ENCODE results near the gene PPP1R37.

PPP1R37 gene

DNA sequence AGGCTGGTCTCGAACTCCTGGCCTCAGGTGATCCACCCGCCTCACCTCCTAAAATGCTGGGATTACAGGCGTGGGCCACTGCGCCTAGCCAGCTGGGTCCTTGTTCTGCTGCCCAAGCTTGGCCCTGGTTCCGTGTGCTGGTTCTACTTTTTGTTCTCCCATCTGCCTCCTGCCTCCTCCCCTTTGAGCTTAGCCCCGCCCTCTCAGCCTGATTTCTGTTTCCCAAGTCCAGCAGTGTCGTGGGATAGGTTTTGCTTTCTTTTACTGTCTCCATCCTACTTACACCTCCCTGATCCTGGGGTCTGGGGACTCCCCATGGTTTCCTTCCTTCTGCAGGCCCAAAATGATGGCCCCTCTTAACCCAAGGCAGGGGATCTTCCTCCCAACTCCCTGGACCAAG, 88.0 kb downstream of the PPP1R37 start:
- CTCF ChIA-PET = interaction anchor here (0.6 kb wide), 1 partner anchor 316 kb away, joined by 4 read pairs; no protein-coding TSS in a partner anchor
- TF ChIP-seq, protein P1, sequence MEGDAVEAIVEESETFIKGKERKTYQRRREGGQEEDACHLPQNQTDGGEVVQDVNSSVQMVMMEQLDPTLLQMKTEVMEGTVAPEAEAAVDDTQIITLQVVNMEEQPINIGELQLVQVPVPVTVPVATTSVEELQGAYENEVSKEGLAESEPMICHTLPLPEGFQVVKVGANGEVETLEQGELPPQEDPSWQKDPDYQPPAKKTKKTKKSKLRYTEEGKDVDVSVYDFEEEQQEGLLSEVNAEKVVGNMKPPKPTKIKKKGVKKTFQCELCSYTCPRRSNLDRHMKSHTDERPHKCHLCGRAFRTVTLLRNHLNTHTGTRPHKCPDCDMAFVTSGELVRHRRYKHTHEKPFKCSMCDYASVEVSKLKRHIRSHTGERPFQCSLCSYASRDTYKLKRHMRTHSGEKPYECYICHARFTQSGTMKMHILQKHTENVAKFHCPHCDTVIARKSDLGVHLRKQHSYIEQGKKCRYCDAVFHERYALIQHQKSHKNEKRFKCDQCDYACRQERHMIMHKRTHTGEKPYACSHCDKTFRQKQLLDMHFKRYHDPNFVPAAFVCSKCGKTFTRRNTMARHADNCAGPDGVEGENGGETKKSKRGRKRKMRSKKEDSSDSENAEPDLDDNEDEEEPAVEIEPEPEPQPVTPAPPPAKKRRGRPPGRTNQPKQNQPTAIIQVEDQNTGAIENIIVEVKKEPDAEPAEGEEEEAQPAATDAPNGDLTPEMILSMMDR (conservative IDR thresholded peaks at IDR 0.05; ENCODE audit: low read depth) = no peak
- peak overlapping the region; percentile 93 for H3K27ac ChIP-seq

DNA sequence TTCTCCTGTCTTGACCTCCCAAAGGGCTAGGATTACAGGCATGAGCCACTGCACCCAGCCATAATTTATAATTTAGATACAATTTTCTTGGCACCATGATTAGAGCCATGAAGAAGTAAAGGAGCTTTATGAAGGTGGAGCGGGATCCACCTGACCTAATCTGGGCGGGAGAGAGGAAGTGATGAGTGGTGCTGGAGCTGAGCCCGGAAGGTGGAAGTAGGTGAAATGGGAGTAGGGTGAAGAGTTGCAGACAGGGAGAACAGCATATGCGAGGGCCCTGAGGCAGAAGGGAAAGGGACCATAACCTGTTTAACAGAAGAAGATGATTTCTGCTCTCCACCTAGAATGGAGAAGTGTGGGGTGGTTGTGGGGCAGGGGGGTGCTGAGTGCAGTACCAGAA, 89.8 kb downstream of the PPP1R37 start:
- no peak for DNase-seq (ENCODE audit: low spot score)
- TF ChIP-seq, protein P1 (conservative IDR thresholded peaks at IDR 0.05; ENCODE audit: low read depth) = no peak
- H3K27ac ChIP-seq = peak overlapping the region; percentile 1; the same call in 1 of the 2 replicates
- ChIA-PET CTCF (interaction anchor here (0.5 kb wide), 1 partner anchor 8 kb away, joined by 3 read pairs; no protein-coding TSS in a partner anchor), POLR2A (ENCODE audit: low non-redundant PET) (no interaction called here)

More for the DNA sequence above, 88.0 kb downstream of the PPP1R37 start:
- POLR2A ChIA-PET (ENCODE audit: low non-redundant PET) = no interaction called here
- DNase-seq (ENCODE audit: low spot score) = no peak

DNA sequence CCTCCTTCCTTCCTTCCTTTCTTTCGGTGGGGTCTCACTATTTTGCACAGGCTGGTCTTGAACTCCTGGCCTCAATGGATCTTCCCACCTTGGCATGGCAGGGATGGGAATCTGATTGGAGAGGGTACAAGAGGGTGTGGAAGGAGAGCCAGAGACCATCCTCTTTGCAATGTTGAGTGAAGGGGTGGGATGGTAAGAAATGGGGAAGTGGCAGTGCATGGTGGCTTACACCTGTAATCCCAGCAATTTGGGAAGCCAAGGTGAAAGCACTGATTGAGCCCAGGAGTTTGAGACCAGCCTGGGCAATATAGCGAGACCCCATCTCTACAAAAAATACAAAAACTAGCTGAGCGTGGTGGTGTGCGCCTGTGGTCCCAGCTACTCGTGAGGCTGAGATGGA, 91.1 kb downstream of the PPP1R37 start:
- DNase-seq (ENCODE audit: low spot score) = no peak
- CTCF ChIA-PET = no interaction called here
- no peak overlapping the region for H3K27ac ChIP-seq
- POLR2A ChIA-PET (ENCODE audit: low non-redundant PET) = no interaction called here
- TF ChIP-seq, protein P1 (conservative IDR thresholded peaks at IDR 0.05; ENCODE audit: low read depth) = no peak

DNA sequence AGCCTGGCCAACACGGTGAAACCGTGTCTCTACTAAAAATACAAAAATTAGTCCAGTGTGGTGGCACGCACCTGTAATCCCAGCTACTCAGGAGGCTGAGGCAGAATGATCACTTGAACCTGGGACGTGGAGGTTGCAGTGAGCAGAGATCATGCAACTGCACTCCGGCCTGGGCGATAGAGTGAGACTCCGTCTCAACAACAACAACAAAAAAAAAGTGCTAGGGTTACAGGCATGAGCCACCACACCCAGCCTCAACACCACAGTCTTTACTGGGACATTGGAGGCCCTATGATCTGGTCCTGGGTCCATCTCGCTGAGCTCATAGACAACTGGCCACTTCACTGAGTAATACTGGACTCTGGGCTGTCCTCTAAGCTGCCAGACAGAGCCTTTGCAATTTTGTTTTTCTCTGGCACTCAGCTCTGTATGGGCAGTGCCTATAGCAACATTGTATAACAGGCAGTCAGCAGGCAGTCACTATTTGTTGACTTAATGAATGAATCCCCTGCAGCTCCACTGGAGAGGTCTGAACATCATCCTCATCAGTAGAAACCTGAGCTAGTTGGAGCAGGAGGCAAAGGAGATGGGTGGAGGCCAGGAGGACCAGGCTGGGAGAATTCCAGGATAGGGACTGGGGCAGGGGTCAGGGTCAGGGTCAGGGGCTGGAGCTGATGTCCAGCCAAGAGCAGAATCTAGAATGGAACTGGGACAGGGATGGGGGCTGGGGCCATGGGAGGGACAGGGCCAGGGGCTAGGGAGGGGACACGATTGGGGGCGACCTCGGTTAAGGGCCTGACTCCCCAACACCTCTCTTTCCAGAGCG, 93.7 kb downstream of the PPP1R37 start:
- POLR2A ChIA-PET (ENCODE audit: low non-redundant PET) = no interaction called here
- CTCF ChIA-PET = interaction anchor here (0.6 to 1.0 kb wide), 2 partner anchors 19 to 33 kb away, joined by 3 to 5 read pairs; no protein-coding TSS in a partner anchor
- TF ChIP-seq, protein P1 (conservative IDR thresholded peaks at IDR 0.05; ENCODE audit: low read depth) = no peak
- H3K27ac ChIP-seq = peak overlapping the region; percentile 4; the same call in 1 of the 2 replicates
- DNase-seq (ENCODE audit: low spot score) = no peak

DNA sequence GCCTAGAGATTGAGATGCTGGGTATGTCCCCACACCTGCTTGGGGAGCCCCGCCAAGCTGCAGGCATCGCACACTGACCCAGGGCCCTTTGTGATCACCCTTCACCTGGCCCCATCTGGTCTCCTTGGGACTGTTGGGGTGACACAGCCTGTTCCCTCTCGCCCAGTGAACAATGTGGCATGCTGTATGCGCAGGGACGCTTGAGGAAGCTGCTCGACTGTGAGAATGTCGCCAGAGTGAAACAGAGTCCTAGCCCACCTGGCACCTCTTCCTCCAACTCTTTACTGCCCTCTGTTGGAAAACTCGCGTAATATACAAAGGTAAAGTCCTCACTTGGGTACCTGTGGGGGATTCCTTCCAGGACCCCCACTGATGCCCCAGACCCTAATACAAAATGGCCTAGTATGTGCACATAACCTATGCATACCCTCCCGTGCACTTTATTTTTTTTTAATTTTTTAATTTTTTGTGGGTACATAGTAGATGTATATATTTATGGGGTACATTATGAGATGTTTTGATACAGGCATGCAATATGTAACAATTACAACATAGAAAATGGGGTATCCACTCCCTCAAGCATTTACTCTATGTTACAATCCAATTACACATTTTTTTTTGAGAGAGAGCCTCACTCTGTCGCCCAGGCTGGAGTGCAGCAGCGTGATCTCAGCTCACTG, 94.6 kb downstream of the PPP1R37 start:
- DNase-seq (ENCODE audit: low spot score) = peak; percentile 34
- ChIA-PET POLR2A (ENCODE audit: low non-redundant PET) (no interaction called here), CTCF (interaction anchor here (1.0 kb wide), 1 partner anchor 34 kb away, joined by 5 read pairs; no protein-coding TSS in a partner anchor)

DNA sequence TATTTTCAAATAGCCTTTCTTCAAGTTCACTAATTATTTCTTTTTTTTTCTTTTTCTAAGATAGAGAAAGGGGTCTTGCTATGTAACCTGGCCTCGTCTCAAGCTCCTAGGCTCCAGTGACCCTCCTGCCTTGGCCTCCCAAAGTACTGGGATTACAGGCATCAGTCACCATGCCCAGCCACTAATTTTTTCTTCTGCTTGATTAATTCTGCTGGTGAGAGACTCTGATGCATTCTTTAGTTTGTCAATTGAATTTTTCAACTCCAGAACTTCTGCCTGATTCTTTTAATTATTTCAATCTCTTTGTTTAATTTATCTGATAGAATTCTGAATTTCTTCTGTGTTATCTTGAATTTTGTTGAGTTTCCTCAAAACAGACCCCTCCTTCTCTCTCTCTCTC, 97.0 kb downstream of the PPP1R37 start:
- ChIA-PET POLR2A (ENCODE audit: low non-redundant PET) (no interaction called here), CTCF (interaction anchor here (0.7 kb wide), 1 partner anchor 11 kb away, joined by 4 read pairs; no protein-coding TSS in a partner anchor)
- TF ChIP-seq, protein P1 (conservative IDR thresholded peaks at IDR 0.05; ENCODE audit: low read depth) = no peak

More for the DNA sequence above, 94.6 kb downstream of the PPP1R37 start:
- TF ChIP-seq, protein P1 (conservative IDR thresholded peaks at IDR 0.05; ENCODE audit: low read depth) = peak; percentile 70
- peak overlapping the region; percentile 4; the same call in 1 of the 2 replicates for H3K27ac ChIP-seq

More for the DNA sequence above, 97.0 kb downstream of the PPP1R37 start:
- H3K27ac ChIP-seq = no peak overlapping the region
- no peak for DNase-seq (ENCODE audit: low spot score)
